Karpas-422 (cell line): ENCODE results near the gene CNKSR1. TPM values are rescaled to one million over a fixed set of nuclear protein-coding genes. Genes with fewer than 3 reads are reported as not detected.

Experiments used
- DNase-seq: peaks from one replicate; pipeline ENCODE4 v3.0.0-alpha.2; 2015
- H2AFZ ChIP-seq: fragments of 200-600 bp; sonication (generic); 2 replicates; pipeline ENCODE4 v1.6.1; 2014; ENCODE audit warnings: antibody characterized with exemption, low read length, mixed read lengths
- H3K27ac ChIP-seq: fragments of 200-600 bp; sonication (generic); 2 replicates; pipeline ENCODE4 v1.5.1; 2014; ENCODE audit warnings: mild to moderate bottlenecking, low read length, moderate library complexity
- H3K27me3 ChIP-seq: fragments of 200-600 bp; sonication (generic); 2 replicates; pipeline ENCODE4 v1.6.1; 2014; ENCODE audit warnings: low read length, mixed read lengths
- H3K36me3 ChIP-seq: fragments of 200-600 bp; sonication (generic); 2 replicates; pipeline ENCODE4 v1.6.1; 2014; ENCODE audit warnings: low read length, mixed read lengths; ENCODE audit not compliant: insufficient read depth
- H3K4me1 ChIP-seq: fragments of 200-600 bp; sonication (generic); 2 replicates; pipeline ENCODE4 v1.6.1; 2014; ENCODE audit warnings: mild to moderate bottlenecking, low read length, mixed read lengths
- H3K4me2 ChIP-seq: fragments of 200-600 bp; sonication (generic); 2 replicates; pipeline ENCODE4 v1.6.1; 2014; ENCODE audit warnings: low read length, low read depth, mild to moderate bottlenecking; ENCODE audit not compliant: poor library complexity, severe bottlenecking
- H3K4me3 ChIP-seq: fragments of 200-600 bp; sonication (generic); 2 replicates; pipeline ENCODE4 v1.5.1; 2014; ENCODE audit warnings: mild to moderate bottlenecking, antibody characterized with exemption, low read length, mixed read lengths
- H3K79me2 ChIP-seq: fragments of 200-600 bp; sonication (generic); 2 replicates; pipeline ENCODE4 v1.6.1; 2014; ENCODE audit warnings: mild to moderate bottlenecking, low read length, mixed read lengths
- H3K9ac ChIP-seq: fragments of 200-600 bp; sonication (generic); 2 replicates; pipeline ENCODE4 v1.6.0; 2014; ENCODE audit warnings: low read length
- H3K9me2 ChIP-seq: fragments of 200-600 bp; sonication (generic), shearing (Covaris generic); replicated peaks from 2 replicates; pipeline ENCODE4 v1.6.0; 2014; ENCODE audit warnings: mild to moderate bottlenecking, low read length, moderate library complexity; ENCODE audit not compliant: insufficient read depth
- H3K9me3 ChIP-seq: fragments of 300-700, 200-600 bp; sonication (generic); 2 replicates; pipeline ENCODE4 v1.6.1; 2014; ENCODE audit warnings: low read length, mixed read lengths
- H4K20me1 ChIP-seq: fragments of 200-600 bp; sonication (generic); 2 replicates; pipeline ENCODE4 v1.6.1; 2014; ENCODE audit warnings: mild to moderate bottlenecking, antibody characterized with exemption, low read length, low read depth; ENCODE audit not compliant: insufficient read depth
- total RNA-seq: library from RNA; depleted of rRNA; stranded (reverse); fragments of >200 nt; shearing (Covaris generic); gene quantifications from 2 replicates; pipeline ENCODE4 v1.2.3, GENCODE V29; 2014; ENCODE audit warnings: low replicate concordance

CNKSR1 gene
- total RNA-seq, 1 experiment from 2014 or later: 1.5 TPM

GRCh38 chr1:26164036-26164860, 13.0 kb upstream of the CNKSR1 start:
- Histone ChIP-seq H4K20me1 (no peaks in the 10 kb centered on the region), H3K27me3 (no peaks in the 10 kb centered on the region), H3K4me2 (no peak overlapping the region), H3K4me3 (no peak overlapping the region), H3K36me3 (no peaks in the 10 kb centered on the region), H3K4me1 (peaks cover under 1% of the 10 kb centered on the region), H2AFZ (no peak overlapping the region), H3K79me2 (no peaks in the 10 kb centered on the region), H3K9me2 (no peaks in the 10 kb centered on the region), H3K27ac (no peak overlapping the region), H3K9me3 (no peaks in the 10 kb centered on the region), H3K9ac (no peak overlapping the region)
- DNase-seq: no peak

GRCh38 chr1:26164861-26165842, 12.1 kb upstream of the CNKSR1 start:
- no peak overlapping the region for H3K4me3 ChIP-seq
- no peaks in the 10 kb centered on the region for H3K27me3 ChIP-seq
- H3K4me1 ChIP-seq: peaks cover 4% of the 10 kb centered on the region
- H3K79me2 ChIP-seq: peaks cover 4% of the 10 kb centered on the region
- H3K9me3 ChIP-seq: no peaks in the 10 kb centered on the region
- no peak for DNase-seq
- no peak overlapping the region for H3K4me2 ChIP-seq
- H3K9me2 ChIP-seq: no peaks in the 10 kb centered on the region
- no peak overlapping the region for H3K27ac ChIP-seq
- no peaks in the 10 kb centered on the region; the same call in 1 of the 2 replicates for H4K20me1 ChIP-seq
- no peak overlapping the region for H2AFZ ChIP-seq
- no peaks in the 10 kb centered on the region for H3K36me3 ChIP-seq
- no peak overlapping the region for H3K9ac ChIP-seq

DNA sequence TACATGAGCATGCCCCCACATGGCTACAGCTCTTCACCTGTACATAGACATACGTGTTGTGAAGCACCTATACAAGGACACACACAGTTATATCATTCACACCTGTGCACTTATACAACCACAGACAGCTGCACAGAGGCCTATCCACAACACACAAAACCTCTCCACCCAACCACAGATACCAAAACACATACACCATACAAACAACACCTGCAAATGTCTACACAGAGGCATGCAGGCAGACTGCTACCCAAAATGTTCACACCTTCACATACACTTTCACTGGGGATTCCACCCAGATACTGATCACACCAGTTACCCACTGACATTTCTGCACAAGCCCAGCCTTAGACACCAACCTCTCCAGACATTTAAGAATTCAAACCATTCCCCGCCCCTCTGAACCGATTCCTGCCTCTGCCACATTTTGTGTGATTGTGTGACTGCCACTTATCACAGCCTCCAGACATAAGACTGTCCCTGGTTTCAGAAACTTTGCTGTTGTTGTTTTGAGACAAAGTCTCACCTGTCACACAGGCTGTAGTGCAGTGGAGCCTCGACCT, 10.5 kb upstream of the CNKSR1 start:
- Histone ChIP-seq H3K4me3 (no peak overlapping the region), H3K36me3 (0 out of 2 replicates have a peak, but pooled peaks cover 9% of the 10 kb centered on the region), H3K4me1 (peaks cover 15% of the 10 kb centered on the region), H4K20me1 (no peaks in the 10 kb centered on the region; the same call in 1 of the 2 replicates), H2AFZ (no peak overlapping the region), H3K4me2 (no peak overlapping the region), H3K27ac (no peak overlapping the region), H3K9me3 (no peaks in the 10 kb centered on the region), H3K9me2 (no peaks in the 10 kb centered on the region), H3K79me2 (peaks cover 18% of the 10 kb centered on the region), H3K9ac (no peak overlapping the region), H3K27me3 (no peaks in the 10 kb centered on the region)
- DNase-seq: no peak

DNA sequence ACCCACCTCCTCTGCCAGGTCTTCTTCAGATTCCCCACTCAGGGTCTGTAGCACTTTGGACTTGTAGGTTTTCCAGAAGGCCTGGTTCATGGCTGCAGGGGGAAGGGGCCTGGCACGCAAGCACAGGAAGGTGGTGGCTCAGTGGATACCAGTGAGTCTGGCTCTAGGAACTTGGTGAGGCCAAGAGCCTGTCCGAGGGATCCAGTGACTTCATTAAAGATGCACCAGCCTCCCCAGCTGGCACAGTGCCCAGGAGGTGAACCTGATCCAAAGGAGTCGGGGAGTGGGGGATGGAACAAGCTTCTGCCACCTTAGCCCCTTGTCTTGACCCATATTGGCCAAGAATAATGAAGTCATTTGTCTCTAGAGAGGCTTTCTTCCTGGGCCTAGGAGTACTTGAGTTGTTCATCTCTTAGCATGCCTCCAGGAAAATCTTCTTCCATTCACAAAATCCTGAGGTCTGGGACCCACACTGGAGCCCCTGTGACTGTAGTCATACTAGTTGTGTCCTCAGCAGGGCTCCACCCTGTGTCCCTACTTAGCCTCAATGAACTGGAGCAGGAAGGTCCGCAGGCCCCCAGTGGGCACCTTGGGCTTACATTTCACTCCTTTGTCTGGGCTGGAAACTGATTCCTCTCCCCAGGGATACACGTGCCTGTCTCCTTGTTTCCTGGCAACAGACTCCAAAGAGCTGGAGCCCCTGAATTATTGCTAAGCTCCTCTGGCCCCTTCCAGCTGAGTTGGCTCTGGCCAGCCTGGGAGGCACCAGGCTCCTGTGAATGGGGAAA, 8.7 kb upstream of the CNKSR1 start, which contains the start of gene C1orf232:
TSS of gene C1orf232 (minus strand) at position 554 of the 788 bp plus-strand sequence. CDS start at position 90, 464 bp downstream.
- Histone ChIP-seq H2AFZ (peak within 1 kb of the TSS; percentile 69; the same call in 1 of the 2 replicates), H4K20me1 (no peaks in the 10 kb centered on the region; the same call in 1 of the 2 replicates), H3K27ac (no peak within 1 kb of the TSS; the same call in 1 of the 2 replicates), H3K4me1 (peaks cover 15% of the 10 kb centered on the region), H3K27me3 (no peaks in the 10 kb centered on the region), H3K79me2 (peaks cover 18% of the 10 kb centered on the region), H3K36me3 (0 out of 2 replicates have a peak, but pooled peaks cover 9% of the 10 kb centered on the region), H3K4me3 (peak within 1 kb of the TSS; percentile 99), H3K4me2 (peak within 1 kb of the TSS; percentile 91), H3K9me3 (no peaks in the 10 kb centered on the region), H3K9ac (peak within 1 kb of the TSS; percentile 97), H3K9me2 (no peaks in the 10 kb centered on the region)
- no peak for DNase-seq

DNA sequence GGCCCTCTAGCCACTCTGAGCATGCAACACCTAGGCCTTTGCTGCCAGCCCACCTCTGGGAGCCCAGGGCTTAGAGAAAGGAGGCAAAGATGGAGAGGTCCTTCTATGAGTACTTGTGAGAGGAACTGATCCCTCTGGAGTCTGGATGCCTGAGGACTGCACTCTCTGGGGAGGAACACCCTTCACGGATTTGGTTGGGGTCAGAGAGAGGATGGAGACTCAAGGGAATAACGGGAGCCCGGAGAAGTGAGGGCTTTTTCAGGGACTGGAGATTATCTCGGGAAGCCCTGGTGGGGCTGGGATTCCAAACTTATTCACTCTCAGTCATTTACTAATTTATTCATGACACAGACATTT, 8.1 kb upstream of the CNKSR1 start:
- no peaks in the 10 kb centered on the region for H3K9me3 ChIP-seq
- H4K20me1 ChIP-seq: no peaks in the 10 kb centered on the region; the same call in 1 of the 2 replicates
- no peak overlapping the region for H3K27ac ChIP-seq
- peak overlapping the region; percentile 51; the same call in 1 of the 2 replicates for H2AFZ ChIP-seq
- H3K9ac ChIP-seq: peak overlapping the region; percentile 50; the same call in 1 of the 2 replicates
- H3K36me3 ChIP-seq: 0 out of 2 replicates have a peak, but pooled peaks cover 9% of the 10 kb centered on the region
- no peaks in the 10 kb centered on the region for H3K27me3 ChIP-seq
- H3K9me2 ChIP-seq: no peaks in the 10 kb centered on the region
- H3K4me3 ChIP-seq: peak overlapping the region; percentile 99; the same call in 1 of the 2 replicates
- peak overlapping the region; percentile 91 for H3K4me2 ChIP-seq
- peaks cover 18% of the 10 kb centered on the region for H3K79me2 ChIP-seq
- DNase-seq: peak; percentile 45
- H3K4me1 ChIP-seq: peaks cover 15% of the 10 kb centered on the region

- H3K4me2 ChIP-seq: peak within 1 kb of the TSS; percentile 91
- H3K27ac ChIP-seq: peak within 1 kb of the TSS; percentile 46
- peaks cover 18% of the 10 kb centered on the region for H3K79me2 ChIP-seq
- H4K20me1 ChIP-seq: no peaks in the 10 kb centered on the region; the same call in 1 of the 2 replicates
- 0 out of 2 replicates have a peak, but pooled peaks cover 9% of the 10 kb centered on the region for H3K36me3 ChIP-seq
- H2AFZ ChIP-seq: peak within 1 kb of the TSS; percentile 69; the same call in 1 of the 2 replicates
- no peaks in the 10 kb centered on the region for H3K9me2 ChIP-seq
- DNase-seq: peak; percentile 97
- peaks cover 15% of the 10 kb centered on the region for H3K4me1 ChIP-seq
- no peaks in the 10 kb centered on the region for H3K27me3 ChIP-seq
- H3K4me3 ChIP-seq: peak within 1 kb of the TSS; percentile 99
- H3K9ac ChIP-seq: peak within 1 kb of the TSS; percentile 97
- H3K9me3 ChIP-seq: no peaks in the 10 kb centered on the region
Observed at GRCh38 chr1:26169669-26170471, 7.4 kb upstream of the CNKSR1 start, which contains the start of gene ZNF593. Gene ZNF593, plus strand, starts transcription at chr1:26169908. Its CDS starts 76 bp downstream, at chr1:26169984.
